ENCODE results near the gene GJA9.

DNA sequence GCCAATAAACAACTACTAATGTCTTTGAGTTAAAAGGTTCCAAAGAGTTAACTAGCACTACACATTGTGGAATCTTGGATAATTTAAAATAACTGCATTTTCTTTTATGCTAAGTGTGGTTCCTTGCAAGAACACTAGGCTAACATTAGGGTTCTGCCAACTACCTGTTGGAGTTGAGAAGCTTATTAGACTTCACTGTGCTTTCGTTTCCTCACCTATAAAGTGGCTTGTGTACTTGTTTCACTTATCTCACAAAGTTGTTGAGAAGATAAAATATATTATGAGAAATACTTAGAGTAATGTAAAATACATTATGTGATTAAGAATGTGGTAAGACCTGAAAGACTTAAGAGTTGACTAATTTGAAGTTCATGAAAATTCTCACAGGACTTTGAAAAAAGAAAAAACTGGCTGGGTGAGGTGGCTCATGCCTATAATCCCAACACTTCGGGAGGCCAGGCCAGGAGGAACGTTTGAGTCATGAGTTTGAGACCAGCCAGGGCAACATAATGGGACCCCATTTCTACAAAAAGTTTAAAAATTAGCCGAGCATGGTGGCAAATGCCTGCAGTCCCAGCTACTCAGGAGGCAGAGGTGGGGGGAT is 16.2 kb downstream of the GJA9 start:
- TF ChIP-seq, protein P1, sequence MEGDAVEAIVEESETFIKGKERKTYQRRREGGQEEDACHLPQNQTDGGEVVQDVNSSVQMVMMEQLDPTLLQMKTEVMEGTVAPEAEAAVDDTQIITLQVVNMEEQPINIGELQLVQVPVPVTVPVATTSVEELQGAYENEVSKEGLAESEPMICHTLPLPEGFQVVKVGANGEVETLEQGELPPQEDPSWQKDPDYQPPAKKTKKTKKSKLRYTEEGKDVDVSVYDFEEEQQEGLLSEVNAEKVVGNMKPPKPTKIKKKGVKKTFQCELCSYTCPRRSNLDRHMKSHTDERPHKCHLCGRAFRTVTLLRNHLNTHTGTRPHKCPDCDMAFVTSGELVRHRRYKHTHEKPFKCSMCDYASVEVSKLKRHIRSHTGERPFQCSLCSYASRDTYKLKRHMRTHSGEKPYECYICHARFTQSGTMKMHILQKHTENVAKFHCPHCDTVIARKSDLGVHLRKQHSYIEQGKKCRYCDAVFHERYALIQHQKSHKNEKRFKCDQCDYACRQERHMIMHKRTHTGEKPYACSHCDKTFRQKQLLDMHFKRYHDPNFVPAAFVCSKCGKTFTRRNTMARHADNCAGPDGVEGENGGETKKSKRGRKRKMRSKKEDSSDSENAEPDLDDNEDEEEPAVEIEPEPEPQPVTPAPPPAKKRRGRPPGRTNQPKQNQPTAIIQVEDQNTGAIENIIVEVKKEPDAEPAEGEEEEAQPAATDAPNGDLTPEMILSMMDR (IDR thresholded peaks at IDR 0.05) = no peak
- TF ChIP-seq POLR2A (IDR thresholded peaks at IDR 0.05) = no peak

All from Peyer's patch (tissue), 4 donors.